ENCODE measurements around the gene SAMD13.

The SAMD13 gene

DNA sequence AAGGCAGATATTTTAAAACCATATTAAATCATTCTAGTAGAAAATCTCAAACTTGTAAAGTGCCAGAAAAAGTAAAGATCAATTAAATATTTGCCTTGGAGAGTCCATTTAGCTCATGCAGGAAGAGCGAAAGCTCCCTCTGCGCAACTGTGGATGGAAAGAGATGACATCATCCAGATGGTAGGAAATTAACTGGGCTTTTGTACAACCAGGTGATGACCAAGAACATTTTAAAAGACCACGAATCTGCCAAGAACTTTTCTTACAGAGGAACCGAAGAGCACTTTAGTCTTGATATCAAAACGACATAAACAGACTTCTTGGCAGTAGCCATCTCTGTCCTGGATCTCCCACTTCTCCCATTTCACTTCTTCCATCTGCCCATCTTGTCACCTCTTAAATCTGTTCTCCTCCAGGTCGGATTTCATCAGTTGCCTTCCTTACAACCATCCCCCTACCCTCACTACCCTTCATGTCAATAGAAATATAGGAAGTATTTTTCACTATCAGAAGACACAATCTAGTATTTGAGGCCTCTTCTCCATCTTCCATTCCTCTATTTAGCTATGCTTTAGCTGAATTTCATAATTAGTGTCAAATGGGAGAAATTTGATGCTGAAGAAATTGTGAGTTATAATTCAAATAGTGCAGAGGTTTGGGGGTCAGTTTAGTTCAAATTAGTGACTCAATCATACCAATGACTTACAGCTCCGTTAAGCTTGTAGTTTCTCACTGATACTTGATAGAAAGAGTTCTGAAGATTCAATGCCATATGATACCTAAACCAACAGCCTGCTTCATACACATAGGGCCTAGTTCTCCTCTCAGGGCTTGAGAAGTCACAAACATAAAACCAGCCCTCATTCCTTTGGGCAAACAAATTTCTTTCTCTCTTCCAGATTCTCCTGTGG lies 74.7 kb downstream of the SAMD13 start:
- Histone ChIP-seq H3K9ac (no peak overlapping the region), H3K36me3 (ENCODE audit: control insufficient read depth, insufficient read depth, low read length) (no peaks in the 10 kb centered on the region), H3K27ac (no peak overlapping the region), H3K79me2 (no peaks in the 10 kb centered on the region), H3K4me2 (ENCODE audit: low read length) (no peak overlapping the region), H3K27me3 (ENCODE audit: control insufficient read depth, insufficient read depth, low read length) (no peaks in the 10 kb centered on the region), H3K4me3 (ENCODE audit: low read depth, low read length) (no peak overlapping the region), H3K9me3 (ENCODE audit: control insufficient read depth, low read length) (no peaks in the 10 kb centered on the region), H2AFZ (no peak overlapping the region), H3K4me1 (no peaks in the 10 kb centered on the region)
- TF ChIP-seq, protein P1, sequence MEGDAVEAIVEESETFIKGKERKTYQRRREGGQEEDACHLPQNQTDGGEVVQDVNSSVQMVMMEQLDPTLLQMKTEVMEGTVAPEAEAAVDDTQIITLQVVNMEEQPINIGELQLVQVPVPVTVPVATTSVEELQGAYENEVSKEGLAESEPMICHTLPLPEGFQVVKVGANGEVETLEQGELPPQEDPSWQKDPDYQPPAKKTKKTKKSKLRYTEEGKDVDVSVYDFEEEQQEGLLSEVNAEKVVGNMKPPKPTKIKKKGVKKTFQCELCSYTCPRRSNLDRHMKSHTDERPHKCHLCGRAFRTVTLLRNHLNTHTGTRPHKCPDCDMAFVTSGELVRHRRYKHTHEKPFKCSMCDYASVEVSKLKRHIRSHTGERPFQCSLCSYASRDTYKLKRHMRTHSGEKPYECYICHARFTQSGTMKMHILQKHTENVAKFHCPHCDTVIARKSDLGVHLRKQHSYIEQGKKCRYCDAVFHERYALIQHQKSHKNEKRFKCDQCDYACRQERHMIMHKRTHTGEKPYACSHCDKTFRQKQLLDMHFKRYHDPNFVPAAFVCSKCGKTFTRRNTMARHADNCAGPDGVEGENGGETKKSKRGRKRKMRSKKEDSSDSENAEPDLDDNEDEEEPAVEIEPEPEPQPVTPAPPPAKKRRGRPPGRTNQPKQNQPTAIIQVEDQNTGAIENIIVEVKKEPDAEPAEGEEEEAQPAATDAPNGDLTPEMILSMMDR (IDR thresholded peaks at IDR 0.05) = no peak

GRCh38 chr1:84377480-84378095 lies 76.1 kb downstream of the SAMD13 start:
- Histone ChIP-seq H2AFZ (no peak overlapping the region), H3K79me2 (no peaks in the 10 kb centered on the region), H3K27ac (no peak overlapping the region), H3K4me3 (ENCODE audit: low read depth, low read length) (no peak overlapping the region), H3K36me3 (ENCODE audit: control insufficient read depth, insufficient read depth, low read length) (no peaks in the 10 kb centered on the region), H3K9ac (no peak overlapping the region), H3K4me1 (no peaks in the 10 kb centered on the region), H3K4me2 (ENCODE audit: low read length) (no peak overlapping the region), H3K9me3 (ENCODE audit: control insufficient read depth, low read length) (no peaks in the 10 kb centered on the region), H3K27me3 (ENCODE audit: control insufficient read depth, insufficient read depth, low read length) (no peaks in the 10 kb centered on the region)
- TF ChIP-seq, protein P1 (IDR thresholded peaks at IDR 0.05) = no peak

GRCh38 chr1:84379138-84379916 lies 77.8 kb downstream of the SAMD13 start:
- no peaks in the 10 kb centered on the region for H3K4me1 ChIP-seq
- H3K79me2 ChIP-seq = no peaks in the 10 kb centered on the region
- no peak overlapping the region for H3K4me3 ChIP-seq (ENCODE audit: low read depth, low read length)
- no peaks in the 10 kb centered on the region for H3K9me3 ChIP-seq (ENCODE audit: control insufficient read depth, low read length)
- TF ChIP-seq, protein P1 (IDR thresholded peaks at IDR 0.05) = no peak
- H3K27me3 ChIP-seq (ENCODE audit: control insufficient read depth, insufficient read depth, low read length) = no peaks in the 10 kb centered on the region
- H3K36me3 ChIP-seq (ENCODE audit: control insufficient read depth, insufficient read depth, low read length) = no peaks in the 10 kb centered on the region
- H3K27ac ChIP-seq = no peak overlapping the region
- H3K4me2 ChIP-seq (ENCODE audit: low read length) = no peak overlapping the region
- no peak overlapping the region for H2AFZ ChIP-seq
- H3K9ac ChIP-seq = no peak overlapping the region

- Histone ChIP-seq H3K4me2 (ENCODE audit: low read length) (no peak overlapping the region), H3K4me3 (ENCODE audit: low read depth, low read length) (no peak overlapping the region), H3K9me3 (ENCODE audit: control insufficient read depth, low read length) (no peaks in the 10 kb centered on the region), H3K9ac (no peak overlapping the region), H3K27ac (no peak overlapping the region), H2AFZ (no peak overlapping the region), H3K36me3 (ENCODE audit: control insufficient read depth, insufficient read depth, low read length) (no peaks in the 10 kb centered on the region), H3K27me3 (ENCODE audit: control insufficient read depth, insufficient read depth, low read length) (no peaks in the 10 kb centered on the region), H3K4me1 (no peaks in the 10 kb centered on the region), H3K79me2 (no peaks in the 10 kb centered on the region)
- TF ChIP-seq, protein P1 (IDR thresholded peaks at IDR 0.05) = no peak
Observed at GRCh38 chr1:84379917-84380180, 78.3 kb downstream of the SAMD13 start.

Measured in parathyroid adenoma (tissue), 2 donors.